Astrocyte (in vitro differentiated cells and primary cell): ENCODE measurements around the gene STUM. TPM values are rescaled to one million over a fixed set of nuclear protein-coding genes. Genes with fewer than 3 reads are reported as not detected.

Experiments used
- DNase-seq: peaks from one replicate; pipeline ENCODE4 v3.0.0-alpha.2; 2010; ENCODE audit warnings: low read depth
- FAIRE-seq: peaks from 2 replicates; lab custom pipeline; 2011; peaks lifted over from hg19 to GRCh38; lab: Jason Lieb, UNC
- H2AFZ ChIP-seq: 2 replicates; pipeline ENCODE4 v1.6.0; 2012; ENCODE audit warnings: low read depth, low read length, inconsistent platforms
- H3K27ac ChIP-seq: 2 replicates; pipeline ENCODE4 v1.5.1; 2011; ENCODE audit warnings: low read depth, low read length, inconsistent platforms
- H3K27me3 ChIP-seq: 2 replicates; pipeline ENCODE4 v1.6.0; 2011; ENCODE audit warnings: low read length, inconsistent platforms; ENCODE audit not compliant: insufficient read depth
- H3K36me3 ChIP-seq: 2 replicates; pipeline ENCODE4 v1.5.1; 2011; ENCODE audit warnings: low read length, inconsistent platforms; ENCODE audit not compliant: insufficient read depth
- H3K4me1 ChIP-seq: 2 replicates; pipeline ENCODE4 v1.5.1; 2011; ENCODE audit warnings: low read length, inconsistent platforms; ENCODE audit not compliant: insufficient read depth
- H3K4me2 ChIP-seq: 2 replicates; pipeline ENCODE4 v1.6.0; 2012; ENCODE audit warnings: low read length, inconsistent platforms
- H3K4me3 ChIP-seq: 2 replicates; pipeline ENCODE4 v1.5.1; 2011; ENCODE audit warnings: low read depth, mild to moderate bottlenecking, low read length, inconsistent platforms; ENCODE audit not compliant: insufficient read depth
- H3K79me2 ChIP-seq: 2 replicates; pipeline ENCODE4 v1.6.0; 2012; ENCODE audit warnings: mild to moderate bottlenecking, low read length, inconsistent platforms; ENCODE audit not compliant: insufficient read depth
- H3K9ac ChIP-seq: 2 replicates; pipeline ENCODE4 v1.6.0; 2012; ENCODE audit warnings: mild to moderate bottlenecking, low read length, inconsistent platforms
- H3K9me3 ChIP-seq: 2 replicates; pipeline ENCODE4 v1.5.1; 2012; ENCODE audit warnings: low read depth, mild to moderate bottlenecking, low read length, inconsistent platforms; ENCODE audit not compliant: insufficient read depth
- H4K20me1 ChIP-seq: 2 replicates; pipeline ENCODE4 v1.6.0; 2012; ENCODE audit warnings: low read length, inconsistent platforms; ENCODE audit not compliant: insufficient read depth
- H3K27ac Mint-ChIP-seq: one replicate; pipeline ENCODE4 v1.8.0; 2021; ENCODE audit warnings: mild to moderate bottlenecking, mixed read lengths; ENCODE audit not compliant: unreplicated experiment
- H3K27me3 Mint-ChIP-seq: one replicate; pipeline ENCODE4 v1.8.0; 2021; ENCODE audit warnings: low read depth, mixed read lengths; ENCODE audit not compliant: unreplicated experiment
- H3K36me3 Mint-ChIP-seq: one replicate; pipeline ENCODE4 v1.8.0; 2021; ENCODE audit warnings: low read depth, mixed read lengths; ENCODE audit not compliant: unreplicated experiment
- H3K4me1 Mint-ChIP-seq: one replicate; pipeline ENCODE4 v1.8.0; 2021; ENCODE audit warnings: low read depth, mixed read lengths; ENCODE audit not compliant: unreplicated experiment
- H3K4me3 Mint-ChIP-seq: one replicate; pipeline ENCODE4 v1.8.0; 2021; ENCODE audit warnings: mild to moderate bottlenecking, moderate library complexity, mixed read lengths; ENCODE audit not compliant: unreplicated experiment
- H3K9me3 Mint-ChIP-seq: one replicate; pipeline ENCODE4 v1.8.0; 2021; ENCODE audit warnings: mild to moderate bottlenecking, mixed read lengths; ENCODE audit not compliant: unreplicated experiment
- EZH2 ChIP-seq: IDR thresholded peaks from 2 replicates; pipeline ENCODE4 v1.6.1; 2012; ENCODE audit warnings: mild to moderate bottlenecking, low read length, inconsistent platforms; ENCODE audit not compliant: insufficient read depth
- total RNA-seq: library from RNA; stranded (reverse); gene quantifications from 2 replicates; pipeline ENCODE4 v1.2.1, GENCODE V29; 2021
- TF ChIP-seq, protein P1 (sequence below): IDR thresholded peaks from 2 replicates; pipeline ENCODE4 v1.5.1; 2011; ENCODE audit warnings: low read depth, mild to moderate bottlenecking, inconsistent platforms, low read length, moderate library complexity; ENCODE audit not compliant: insufficient read depth

Gene STUM
- total RNA-seq, 1 donor from 2014 or later, result not detected

DNA sequence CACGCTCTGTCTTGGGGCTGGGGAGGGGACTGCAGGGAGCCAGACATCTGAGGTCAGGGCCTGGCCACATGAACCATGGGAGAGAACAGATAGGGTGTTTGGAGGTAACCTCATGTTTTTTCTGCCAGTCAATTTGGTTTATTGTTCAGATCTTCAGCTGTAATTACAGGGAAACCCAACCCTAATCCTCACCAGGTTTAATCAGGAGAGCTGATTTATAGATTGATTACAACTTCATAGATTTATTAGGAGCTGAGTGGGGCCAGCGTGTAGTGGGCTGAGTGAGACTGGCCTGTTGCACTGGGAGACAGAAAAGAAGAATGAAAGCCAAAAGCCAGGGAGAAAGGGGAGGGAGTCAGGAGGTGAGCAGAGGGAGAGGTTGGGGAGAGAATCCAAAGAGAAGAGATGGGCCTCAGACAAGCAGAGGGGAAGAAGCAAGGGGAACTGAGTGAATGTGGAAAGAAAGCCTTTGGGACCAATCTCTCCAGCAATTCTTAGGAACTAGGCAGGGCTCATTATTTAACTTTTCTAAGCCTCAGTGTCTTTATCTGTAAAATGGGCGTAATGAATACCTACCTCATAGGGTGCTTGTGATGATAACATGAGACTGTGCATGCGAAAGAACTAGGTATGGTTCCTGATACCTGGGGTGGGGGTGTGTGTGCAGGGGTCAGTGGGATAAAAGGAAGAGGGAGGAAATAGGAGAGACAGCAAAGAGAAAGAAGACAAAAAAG, 17.0 kb upstream of the STUM start:
- no peak overlapping the region for H3K27ac Mint-ChIP-seq
- DNase-seq (no peak), FAIRE-seq (no peak)
- Histone ChIP-seq H3K9me3 (no peaks in the 10 kb centered on the region), H3K4me2 (no peak overlapping the region), H3K4me3 (no peak overlapping the region), H3K36me3 (no peaks in the 10 kb centered on the region), H3K27me3 (peaks cover 7% of the 10 kb centered on the region), H3K79me2 (no peaks in the 10 kb centered on the region), H3K4me1 (no peaks in the 10 kb centered on the region), H3K9ac (no peak overlapping the region), H4K20me1 (no peaks in the 10 kb centered on the region), H2AFZ (no peak overlapping the region), H3K27ac (no peak overlapping the region)
- no peak overlapping the region for H3K4me3 Mint-ChIP-seq
- no peak for TF ChIP-seq EZH2
- TF ChIP-seq, protein P1, sequence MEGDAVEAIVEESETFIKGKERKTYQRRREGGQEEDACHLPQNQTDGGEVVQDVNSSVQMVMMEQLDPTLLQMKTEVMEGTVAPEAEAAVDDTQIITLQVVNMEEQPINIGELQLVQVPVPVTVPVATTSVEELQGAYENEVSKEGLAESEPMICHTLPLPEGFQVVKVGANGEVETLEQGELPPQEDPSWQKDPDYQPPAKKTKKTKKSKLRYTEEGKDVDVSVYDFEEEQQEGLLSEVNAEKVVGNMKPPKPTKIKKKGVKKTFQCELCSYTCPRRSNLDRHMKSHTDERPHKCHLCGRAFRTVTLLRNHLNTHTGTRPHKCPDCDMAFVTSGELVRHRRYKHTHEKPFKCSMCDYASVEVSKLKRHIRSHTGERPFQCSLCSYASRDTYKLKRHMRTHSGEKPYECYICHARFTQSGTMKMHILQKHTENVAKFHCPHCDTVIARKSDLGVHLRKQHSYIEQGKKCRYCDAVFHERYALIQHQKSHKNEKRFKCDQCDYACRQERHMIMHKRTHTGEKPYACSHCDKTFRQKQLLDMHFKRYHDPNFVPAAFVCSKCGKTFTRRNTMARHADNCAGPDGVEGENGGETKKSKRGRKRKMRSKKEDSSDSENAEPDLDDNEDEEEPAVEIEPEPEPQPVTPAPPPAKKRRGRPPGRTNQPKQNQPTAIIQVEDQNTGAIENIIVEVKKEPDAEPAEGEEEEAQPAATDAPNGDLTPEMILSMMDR, result no peak
- peaks cover 5% of the 10 kb centered on the region for H3K4me1 Mint-ChIP-seq
- H3K36me3 Mint-ChIP-seq, result peaks cover 2% of the 10 kb centered on the region
- peaks cover 2% of the 10 kb centered on the region for H3K9me3 Mint-ChIP-seq
- H3K27me3 Mint-ChIP-seq, result peaks cover 11% of the 10 kb centered on the region

DNA sequence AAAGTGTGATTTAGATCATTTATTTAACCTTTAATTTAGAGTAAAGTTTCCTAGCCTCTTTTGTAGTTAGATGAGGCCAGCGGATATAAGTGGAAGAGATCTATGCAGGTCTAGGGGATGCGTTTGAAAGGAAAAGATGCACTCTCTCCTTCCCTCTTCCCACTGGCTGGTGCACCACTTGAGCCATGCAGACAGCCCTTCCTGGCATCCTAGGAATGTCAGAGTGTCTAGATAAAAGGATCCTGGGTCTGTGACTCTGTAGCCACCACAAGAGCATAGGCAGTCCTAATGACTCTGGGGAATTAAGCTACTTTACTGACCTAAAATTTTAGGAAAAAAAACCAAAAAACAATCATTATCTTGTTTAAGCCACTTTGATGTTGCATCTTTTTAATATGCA, 16.0 kb upstream of the STUM start:
- H3K9ac ChIP-seq, result no peak overlapping the region
- H3K4me3 ChIP-seq, result no peak overlapping the region
- H3K27ac ChIP-seq, result no peak overlapping the region
- no peaks in the 10 kb centered on the region for H3K79me2 ChIP-seq
- H3K36me3 Mint-ChIP-seq, result peaks cover 2% of the 10 kb centered on the region
- no peak overlapping the region for H3K27ac Mint-ChIP-seq
- H3K27me3 Mint-ChIP-seq, result peaks cover 13% of the 10 kb centered on the region
- no peaks in the 10 kb centered on the region for H3K36me3 ChIP-seq
- H3K9me3 ChIP-seq, result no peaks in the 10 kb centered on the region
- TF ChIP-seq, protein P1, result no peak
- TF ChIP-seq EZH2, result no peak
- FAIRE-seq (no peak), DNase-seq (no peak)
- H3K4me3 Mint-ChIP-seq, result no peak overlapping the region
- no peaks in the 10 kb centered on the region for H3K4me1 ChIP-seq
- H2AFZ ChIP-seq, result no peak overlapping the region
- no peak overlapping the region for H3K4me2 ChIP-seq
- H3K4me1 Mint-ChIP-seq, result peaks cover 5% of the 10 kb centered on the region
- H3K27me3 ChIP-seq, result peaks cover 7% of the 10 kb centered on the region
- peaks cover 2% of the 10 kb centered on the region for H3K9me3 Mint-ChIP-seq
- H4K20me1 ChIP-seq, result no peaks in the 10 kb centered on the region

DNA sequence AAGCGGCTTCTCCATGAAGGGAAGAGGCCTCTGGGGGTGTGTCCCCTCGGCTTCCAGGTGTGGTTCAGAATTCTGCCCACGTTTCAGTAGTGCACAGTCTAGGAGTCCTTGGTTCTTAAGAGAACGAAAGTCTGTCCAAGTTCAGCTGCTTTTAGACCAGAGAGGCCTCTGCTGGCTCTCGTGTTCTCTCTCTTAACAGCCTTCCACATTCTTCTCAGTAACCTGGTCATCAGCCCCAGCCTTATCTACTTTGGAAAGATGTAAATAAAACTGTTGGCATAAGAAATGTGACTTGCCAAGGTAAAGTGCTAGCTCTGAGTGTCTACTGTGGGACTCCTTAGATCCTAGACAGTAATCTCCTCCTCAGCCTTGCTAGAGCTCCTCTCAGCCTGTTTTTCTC, 15.3 kb upstream of the STUM start:
- no peak overlapping the region for H3K27ac ChIP-seq
- Mint-ChIP-seq H3K36me3 (peaks cover 2% of the 10 kb centered on the region), H3K27me3 (peaks cover 14% of the 10 kb centered on the region), H3K27ac (peak overlapping the region; percentile 26), H3K4me3 (no peak overlapping the region), H3K4me1 (peaks cover 5% of the 10 kb centered on the region), H3K9me3 (peaks cover 2% of the 10 kb centered on the region)
- H3K4me2 ChIP-seq, result no peak overlapping the region
- no peaks in the 10 kb centered on the region for H3K79me2 ChIP-seq
- no peaks in the 10 kb centered on the region for H3K36me3 ChIP-seq
- H3K9me3 ChIP-seq, result no peaks in the 10 kb centered on the region
- DNase-seq (no peak), FAIRE-seq (no peak)
- H3K4me3 ChIP-seq, result no peak overlapping the region
- peaks cover 8% of the 10 kb centered on the region for H3K27me3 ChIP-seq
- TF ChIP-seq EZH2, result no peak
- TF ChIP-seq, protein P1, result no peak
- no peaks in the 10 kb centered on the region for H3K4me1 ChIP-seq
- H4K20me1 ChIP-seq, result no peaks in the 10 kb centered on the region
- H2AFZ ChIP-seq, result no peak overlapping the region
- no peak overlapping the region for H3K9ac ChIP-seq
